ENCODE measurements around the gene MGST2. TPM values are rescaled to one million over a fixed set of nuclear protein-coding genes. Genes with fewer than 3 reads are reported as not detected.

MGST2 gene
- polyA plus RNA-seq, 1 donor (not counting 4 experiments of a cell fraction or from before 2014, with no cell fraction given): 57.6 TPM

GRCh38 chr4:139743027-139743426 lies 77.4 kb downstream of the MGST2 start:
- FAIRE-seq (no peak), DNase-seq (ENCODE audit: low read depth, low spot score) (no peak)
- Histone ChIP-seq H3K27ac (ENCODE audit: control insufficient read depth, insufficient read depth, low read length) (no peak overlapping the region), H3K9me3 (ENCODE audit: control insufficient read depth, low read depth, low read length) (no peaks in the 10 kb centered on the region), H3K9ac (ENCODE audit: control insufficient read depth, extremely low read depth, insufficient read depth, low read length) (no peak overlapping the region), H4K20me1 (ENCODE audit: control insufficient read depth, extremely low read depth, insufficient read depth, low read length) (no peaks in the 10 kb centered on the region), H3K79me2 (ENCODE audit: control insufficient read depth, insufficient read depth, low read length) (no peaks in the 10 kb centered on the region), H3K4me3 (ENCODE audit: control insufficient read depth in 2 of 3, extremely low read depth in 1 of 3, insufficient read depth in 2 of 3, low read depth in 1 of 3, low read length in 3 of 3) (no peak overlapping the region), H3K27me3 (ENCODE audit: control insufficient read depth, extremely low read depth, insufficient read depth, low read length) (no peaks in the 10 kb centered on the region), H2AFZ (ENCODE audit: control insufficient read depth, low read length) (no peak overlapping the region), H3K4me2 (ENCODE audit: control insufficient read depth, extremely low read depth, insufficient read depth, low read depth, low read length) (no peak overlapping the region), H3K36me3 (ENCODE audit: control insufficient read depth in 2 of 2, extremely low read depth in 1 of 2, insufficient read depth in 2 of 2, low read length in 2 of 2) (no peaks in the 10 kb centered on the region), H3K4me1 (ENCODE audit: control insufficient read depth, extremely low read depth, insufficient read depth, low read length) (peaks cover 11% of the 10 kb centered on the region), H3K9me1 (ENCODE audit: control insufficient read depth, extremely low read depth, insufficient read depth, low read length) (no peaks in the 10 kb centered on the region)
- TF ChIP-seq, protein P1, sequence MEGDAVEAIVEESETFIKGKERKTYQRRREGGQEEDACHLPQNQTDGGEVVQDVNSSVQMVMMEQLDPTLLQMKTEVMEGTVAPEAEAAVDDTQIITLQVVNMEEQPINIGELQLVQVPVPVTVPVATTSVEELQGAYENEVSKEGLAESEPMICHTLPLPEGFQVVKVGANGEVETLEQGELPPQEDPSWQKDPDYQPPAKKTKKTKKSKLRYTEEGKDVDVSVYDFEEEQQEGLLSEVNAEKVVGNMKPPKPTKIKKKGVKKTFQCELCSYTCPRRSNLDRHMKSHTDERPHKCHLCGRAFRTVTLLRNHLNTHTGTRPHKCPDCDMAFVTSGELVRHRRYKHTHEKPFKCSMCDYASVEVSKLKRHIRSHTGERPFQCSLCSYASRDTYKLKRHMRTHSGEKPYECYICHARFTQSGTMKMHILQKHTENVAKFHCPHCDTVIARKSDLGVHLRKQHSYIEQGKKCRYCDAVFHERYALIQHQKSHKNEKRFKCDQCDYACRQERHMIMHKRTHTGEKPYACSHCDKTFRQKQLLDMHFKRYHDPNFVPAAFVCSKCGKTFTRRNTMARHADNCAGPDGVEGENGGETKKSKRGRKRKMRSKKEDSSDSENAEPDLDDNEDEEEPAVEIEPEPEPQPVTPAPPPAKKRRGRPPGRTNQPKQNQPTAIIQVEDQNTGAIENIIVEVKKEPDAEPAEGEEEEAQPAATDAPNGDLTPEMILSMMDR (optimal IDR thresholded peaks at IDR 0.05 in 1 of 3, IDR thresholded peaks at IDR 0.05 in 1 of 3, conservative IDR thresholded peaks at IDR 0.05 in 1 of 3; ENCODE audit: extremely low read depth in 1 of 3, insufficient read depth in 2 of 3, low read length in 3 of 3): no peak
- TF ChIP-seq EZH2 (IDR thresholded peaks at IDR 0.05; ENCODE audit: low read length): no peak
- dilution Hi-C loops (cut with MboI; ENCODE audit: extremely low pct_ligation_motif_present, low sequenced_read_pairs): no loop called here

- H3K79me2 ChIP-seq (ENCODE audit: control insufficient read depth, insufficient read depth, low read length): no peaks in the 10 kb centered on the region
- H3K27me3 ChIP-seq (ENCODE audit: control insufficient read depth, extremely low read depth, insufficient read depth, low read length): no peaks in the 10 kb centered on the region
- TF ChIP-seq EZH2 (IDR thresholded peaks at IDR 0.05; ENCODE audit: low read length): no peak
- TF ChIP-seq, protein P1 (optimal IDR thresholded peaks at IDR 0.05 in 1 of 3, IDR thresholded peaks at IDR 0.05 in 1 of 3, conservative IDR thresholded peaks at IDR 0.05 in 1 of 3; ENCODE audit: extremely low read depth in 1 of 3, insufficient read depth in 2 of 3, low read length in 3 of 3): no peak
- no peak overlapping the region for H3K4me3 ChIP-seq (ENCODE audit: control insufficient read depth in 2 of 3, extremely low read depth in 1 of 3, insufficient read depth in 2 of 3, low read depth in 1 of 3, low read length in 3 of 3)
- no peak for FAIRE-seq
- no peaks in the 10 kb centered on the region for H3K9me3 ChIP-seq (ENCODE audit: control insufficient read depth, low read depth, low read length)
- H3K4me2 ChIP-seq (ENCODE audit: control insufficient read depth, extremely low read depth, insufficient read depth, low read depth, low read length): no peak overlapping the region
- H2AFZ ChIP-seq (ENCODE audit: control insufficient read depth, low read length): no peak overlapping the region
- H3K36me3 ChIP-seq (ENCODE audit: control insufficient read depth in 2 of 2, extremely low read depth in 1 of 2, insufficient read depth in 2 of 2, low read length in 2 of 2): no peaks in the 10 kb centered on the region
- H3K9ac ChIP-seq (ENCODE audit: control insufficient read depth, extremely low read depth, insufficient read depth, low read length): no peak overlapping the region
- H4K20me1 ChIP-seq (ENCODE audit: control insufficient read depth, extremely low read depth, insufficient read depth, low read length): no peaks in the 10 kb centered on the region
- no peak for DNase-seq (ENCODE audit: low read depth, low spot score)
- H3K9me1 ChIP-seq (ENCODE audit: control insufficient read depth, extremely low read depth, insufficient read depth, low read length): no peaks in the 10 kb centered on the region
- dilution Hi-C loops (cut with MboI; ENCODE audit: extremely low pct_ligation_motif_present, low sequenced_read_pairs): no loop called here
- no peak overlapping the region for H3K27ac ChIP-seq (ENCODE audit: control insufficient read depth, insufficient read depth, low read length)
- H3K4me1 ChIP-seq (ENCODE audit: control insufficient read depth, extremely low read depth, insufficient read depth, low read length): peaks cover 11% of the 10 kb centered on the region
Observed at GRCh38 chr4:139744232-139744631, 78.6 kb downstream of the MGST2 start.

Data from keratinocyte (primary cell).